Fibroblast of gingiva (primary cell): ENCODE results near the gene PTPRN2.
"Not testable (repeated sequence)": the region's sequence is repeated elsewhere in the genome, so short reads cannot be mapped to it uniquely, and the experiment has no call there.

ENCODE experiments used
- DNase-seq: peaks from one replicate; pipeline ENCODE4 v3.0.0-alpha.2; 2011; ENCODE audit warnings: low read depth

Gene PTPRN2

GRCh38 chr7:157676456-157677255 lies 911.0 kb downstream of the PTPRN2 start:
- no peak for DNase-seq

DNA sequence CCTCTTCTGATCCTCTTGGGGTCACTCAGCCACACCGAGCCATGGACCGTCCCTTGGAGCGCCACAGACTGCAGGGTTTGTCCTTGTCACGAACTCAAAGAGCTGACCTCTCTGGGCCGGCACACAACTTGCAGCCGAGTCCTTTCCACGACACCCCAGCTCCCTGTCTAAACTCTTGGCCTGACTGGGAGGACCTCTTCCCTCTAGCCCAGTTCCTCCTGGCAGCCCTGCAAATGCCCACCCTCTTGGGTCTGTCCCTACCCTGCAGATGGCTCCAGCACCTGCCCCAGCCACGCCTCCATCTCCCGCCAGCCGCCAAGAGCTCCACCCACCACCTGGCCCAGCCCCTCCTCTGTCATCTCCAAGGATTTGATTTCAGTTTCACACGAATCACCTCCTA lies 911.6 kb downstream of the PTPRN2 start:
- DNase-seq = no peak

GRCh38 chr7:157675427-157675927 lies 912.1 kb downstream of the PTPRN2 start:
- no peak for DNase-seq

- DNase-seq = no peak
Observed at GRCh38 chr7:157674715-157675426, 912.8 kb downstream of the PTPRN2 start.

DNA sequence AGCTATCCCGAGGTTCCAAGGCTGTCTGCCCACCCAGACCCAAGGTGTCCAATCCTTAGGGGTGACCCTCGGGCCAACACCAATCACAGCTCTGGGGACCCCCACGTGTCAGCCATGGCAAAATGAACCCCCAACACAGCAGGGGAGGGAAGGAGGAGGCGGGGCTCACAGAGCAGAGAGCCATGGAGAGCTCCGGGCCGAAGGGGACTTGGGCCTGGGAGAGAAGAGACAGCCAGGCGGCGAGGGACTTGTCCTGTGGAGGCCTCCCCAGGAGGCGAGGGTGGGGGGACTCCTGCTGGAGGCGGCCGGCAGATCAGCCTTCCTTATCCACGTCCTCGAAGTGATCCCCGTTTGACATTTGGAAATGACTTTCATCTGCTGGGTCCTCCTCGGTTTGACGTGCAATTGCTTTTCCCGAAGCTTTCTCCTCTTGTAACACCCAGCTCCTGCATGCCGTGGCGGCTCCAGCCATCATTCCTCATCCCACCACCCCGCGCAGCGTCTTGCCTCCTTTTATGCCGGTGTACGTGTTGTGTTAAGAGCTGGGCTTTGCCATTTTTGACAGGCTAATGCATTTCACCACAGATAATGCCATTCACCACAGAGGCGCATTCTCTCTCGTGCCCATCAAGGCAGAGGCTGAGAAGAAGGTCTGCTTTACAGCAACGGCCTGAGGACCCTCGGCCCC lies 913.5 kb downstream of the PTPRN2 start:
- no peak for DNase-seq

GRCh38 chr7:157673573-157673972 lies 914.0 kb downstream of the PTPRN2 start:
- DNase-seq = no peak

DNA sequence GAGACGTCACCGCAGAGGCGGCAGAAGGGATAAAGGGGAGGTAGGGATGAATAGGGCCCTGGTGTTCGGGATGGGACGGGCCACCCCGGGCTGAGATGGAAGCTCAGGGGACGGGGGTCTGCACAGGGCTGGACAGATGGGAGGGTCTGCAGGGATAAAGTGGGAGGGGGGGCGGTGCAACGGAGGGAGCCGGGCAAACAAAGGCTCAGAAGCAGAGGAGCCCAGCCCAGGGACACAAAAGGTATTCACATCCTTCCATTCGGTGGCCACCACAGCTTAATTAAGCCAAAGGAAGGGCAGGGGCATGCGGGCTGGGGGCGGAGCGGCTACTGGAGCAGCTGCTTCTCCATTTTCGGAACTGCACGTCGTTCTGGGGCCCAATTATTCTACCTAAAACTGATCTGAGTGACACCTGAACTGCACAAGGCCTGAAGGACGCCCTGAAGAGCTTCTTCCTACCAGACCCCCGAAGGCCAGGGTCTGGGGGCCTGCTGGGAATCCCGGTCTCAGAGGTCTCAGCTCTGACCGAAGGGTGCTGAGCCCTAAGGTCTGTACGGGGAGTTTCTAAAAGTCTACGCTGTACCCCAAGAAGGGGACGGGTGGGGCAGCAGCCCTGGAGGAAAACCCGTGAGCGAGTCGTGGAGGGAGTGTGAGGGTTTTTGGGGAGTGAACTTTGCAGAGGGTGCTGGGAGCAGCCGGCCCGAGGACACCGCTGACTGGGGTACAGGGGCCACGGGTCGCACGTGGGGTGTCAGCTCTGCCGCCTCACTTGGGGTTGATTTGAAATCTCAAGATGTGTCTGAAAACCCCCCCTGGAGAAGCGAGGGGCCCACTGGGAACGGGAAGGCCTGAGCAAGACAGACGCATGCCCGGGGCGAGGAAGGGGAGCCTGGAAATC lies 916.0 kb downstream of the PTPRN2 start:
- DNase-seq = no peak

DNA sequence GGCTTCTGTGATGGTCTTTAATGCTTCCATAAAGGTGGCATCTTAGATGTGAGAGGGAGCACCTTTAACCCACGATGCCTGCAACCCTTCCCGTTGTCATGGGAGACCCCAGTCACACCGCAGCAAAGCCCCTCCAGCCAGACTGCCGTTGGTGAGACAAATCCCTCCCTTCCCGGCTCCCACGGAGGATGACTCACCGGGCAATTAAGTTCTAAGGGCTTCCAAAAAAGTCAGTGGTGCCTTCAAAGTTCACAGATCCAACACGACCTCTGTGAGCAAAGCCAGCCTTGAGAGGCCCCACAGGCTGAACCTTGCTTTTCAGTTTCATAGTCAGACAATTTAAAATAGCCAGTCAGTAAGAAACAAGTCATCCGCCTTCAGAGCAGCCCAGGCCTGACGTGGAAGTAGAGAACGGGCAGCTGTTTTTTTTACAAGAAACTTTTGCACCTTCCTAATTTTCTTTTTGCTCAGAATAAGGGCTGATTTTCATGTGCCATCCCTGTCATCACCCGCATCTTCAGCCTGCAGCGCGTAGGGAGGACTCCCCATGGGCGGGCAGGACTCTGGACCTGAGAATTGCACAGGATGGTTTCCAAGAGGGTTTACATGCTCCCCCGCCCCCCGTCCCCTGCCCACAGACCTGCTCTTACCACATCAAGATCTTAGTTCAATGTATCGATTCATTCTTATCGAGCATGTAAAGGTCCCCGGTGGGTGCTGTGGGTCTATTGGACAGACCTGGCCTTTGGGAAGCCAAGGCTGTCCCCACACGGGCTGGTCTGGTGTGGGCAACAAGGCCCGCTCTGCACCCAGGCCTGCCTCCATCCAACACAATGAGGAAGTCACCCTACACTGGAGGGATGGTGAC lies 916.9 kb downstream of the PTPRN2 start:
- no peak for DNase-seq

GRCh38 chr7:157669768-157670351 lies 917.8 kb downstream of the PTPRN2 start:
- no peak for DNase-seq

GRCh38 chr7:157668884-157669767 lies 918.5 kb downstream of the PTPRN2 start:
- DNase-seq = no peak

DNA sequence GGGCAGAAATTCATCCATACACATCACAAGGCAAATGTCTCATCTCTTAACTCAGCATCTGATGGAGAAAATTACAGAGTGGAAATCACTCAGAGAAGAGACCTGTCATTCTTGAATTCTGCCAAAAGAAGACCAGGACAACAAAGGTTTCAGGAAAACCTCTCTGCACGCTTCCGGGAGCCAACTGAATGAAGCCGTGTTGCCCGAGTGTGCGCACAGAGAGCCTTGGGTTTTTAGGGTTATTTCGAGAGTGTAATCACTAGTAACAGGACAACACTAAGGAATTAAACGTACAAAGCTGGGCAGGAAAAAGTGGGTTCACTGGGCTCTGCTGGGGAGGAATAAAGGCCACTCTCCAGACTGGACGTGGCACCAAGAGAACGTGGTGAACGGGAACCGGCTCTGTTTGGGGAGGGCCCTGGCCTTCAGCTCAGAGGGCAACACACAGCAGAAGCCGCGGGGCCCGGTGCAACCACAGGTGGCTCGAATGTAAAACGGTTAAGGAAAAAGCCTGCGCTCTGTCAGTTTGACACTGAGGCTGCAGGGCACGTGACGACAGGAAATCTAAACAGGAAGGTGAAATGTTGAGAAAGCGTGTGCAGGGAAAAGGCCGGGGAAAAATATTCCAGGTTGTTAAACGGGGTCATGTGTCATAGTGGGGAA lies 919.3 kb downstream of the PTPRN2 start:
- DNase-seq = no peak

GRCh38 chr7:157667731-157668130 lies 919.9 kb downstream of the PTPRN2 start:
- DNase-seq = no peak

GRCh38 chr7:157667261-157667660 lies 920.4 kb downstream of the PTPRN2 start:
- DNase-seq = no peak

DNA sequence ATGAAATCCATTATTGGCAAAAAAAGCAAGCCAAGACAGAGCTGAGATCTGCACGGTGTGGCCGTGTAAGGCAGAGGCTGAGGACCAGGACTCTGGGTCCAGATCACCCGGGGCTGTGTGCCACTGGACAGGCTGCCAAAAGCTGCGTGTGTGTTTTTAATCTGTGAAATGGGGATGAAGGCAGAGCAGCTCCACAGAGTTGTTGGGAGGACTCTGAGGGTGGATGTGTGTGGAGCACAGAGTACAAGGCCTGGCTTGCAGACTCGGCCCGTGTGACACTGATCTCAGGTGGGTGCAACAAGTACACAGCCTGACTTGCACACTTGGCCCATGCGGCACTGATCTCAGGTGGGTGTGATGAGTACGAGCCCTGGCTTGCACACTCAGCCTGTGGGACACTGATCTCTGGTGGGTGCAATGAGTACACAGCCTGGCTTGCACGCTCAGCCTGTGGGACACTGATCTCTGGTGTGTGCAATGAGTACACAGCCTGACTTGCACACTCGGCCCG lies 921.0 kb downstream of the PTPRN2 start:
- no peak for DNase-seq

DNA sequence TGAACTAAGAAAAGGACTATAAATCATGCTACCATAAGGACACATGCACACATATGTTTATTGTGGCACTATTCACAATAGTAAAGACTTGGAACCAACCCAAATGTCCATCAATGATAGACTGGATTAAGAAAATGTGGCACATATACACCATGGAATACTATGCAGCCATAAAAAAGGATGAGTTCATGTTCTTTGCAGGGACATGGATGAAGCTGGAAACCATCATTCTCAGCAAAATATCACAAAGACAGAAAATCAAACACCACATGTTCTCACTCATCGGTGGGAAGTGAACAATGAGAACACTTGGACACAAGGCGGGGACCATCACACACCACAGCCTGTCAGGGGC lies 922.0 kb downstream of the PTPRN2 start:
- not testable (repeated sequence) for DNase-seq

DNA sequence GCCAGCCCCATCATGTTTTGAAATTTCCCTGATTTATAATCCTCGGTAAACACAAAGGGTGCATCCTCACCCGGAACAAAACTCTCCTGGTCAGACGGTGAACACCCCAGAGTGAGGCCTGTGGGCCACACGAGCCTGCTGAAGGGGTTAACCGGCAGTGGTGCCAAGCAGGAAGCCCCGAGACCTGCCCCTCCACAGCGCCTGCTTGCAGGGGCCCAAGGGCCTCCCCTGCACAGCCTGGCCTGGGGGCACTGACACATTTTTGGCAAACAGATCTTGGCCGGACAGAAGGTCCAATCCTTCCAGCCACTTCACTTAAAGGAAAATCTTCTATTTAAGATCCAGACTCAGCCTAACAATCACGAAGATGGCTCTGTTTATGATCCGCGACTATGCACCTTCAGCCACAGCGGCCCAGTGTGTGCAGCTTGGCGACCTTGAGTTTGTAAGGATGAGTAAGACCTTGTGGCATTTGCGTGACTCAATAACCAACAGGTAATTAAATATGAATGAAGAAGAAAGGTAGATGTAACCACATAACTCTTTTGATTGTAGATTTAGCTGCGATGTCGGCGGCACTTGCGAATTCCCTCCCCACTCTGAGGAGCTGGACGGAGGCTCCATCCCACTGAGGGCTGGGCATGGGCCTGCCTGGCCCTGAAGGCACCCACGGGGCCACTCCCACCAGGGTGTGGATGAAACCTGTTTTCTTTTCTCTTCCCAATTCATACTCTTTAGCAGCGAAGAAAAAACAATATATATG lies 922.6 kb downstream of the PTPRN2 start:
- no peak for DNase-seq

DNA sequence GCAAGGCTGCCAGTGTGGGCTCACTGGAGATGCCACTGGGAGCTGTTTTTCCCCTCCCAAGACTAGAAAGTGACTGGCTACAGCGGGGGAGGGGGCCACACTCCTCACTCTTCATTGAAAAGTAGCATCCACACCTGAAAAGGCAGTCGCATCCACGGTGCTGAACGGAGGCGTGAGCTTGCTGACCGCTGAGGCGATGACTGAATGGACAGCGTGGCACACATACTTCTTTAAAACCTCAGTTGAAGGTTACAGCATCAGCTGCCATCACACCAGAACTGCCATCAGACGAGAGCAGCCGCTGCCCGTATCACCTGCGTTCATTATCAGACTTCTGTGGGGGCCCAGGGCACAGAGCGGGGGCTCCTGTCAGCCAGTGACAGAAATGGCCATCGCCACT lies 923.6 kb downstream of the PTPRN2 start:
- no peak for DNase-seq
